HEK293T (cell line): ENCODE data around the gene PITHD1.
A peak's percentile ranks its signal among the peaks of the same experiment; 100 is the strongest.

Experiments
- CTCF ChIA-PET: fragments of 350-600 bp; formaldehyde crosslinking; extraction: SDS; loops from one replicate; lab custom pipeline; 2021; ENCODE audit warnings: antibody characterized with exemption, inconsistent platforms; lab: Yijun Ruan, JAX
- POLR2A ChIA-PET: fragments of 350-600 bp; formaldehyde crosslinking; extraction: SDS; loops from one replicate; lab custom pipeline; 2020; ENCODE audit warnings: antibody characterized with exemption, inconsistent platforms; lab: Yijun Ruan, JAX
- DNase-seq: peaks from one replicate; pipeline ENCODE4 v3.0.0; 2012; ENCODE audit warnings: mixed read lengths; ENCODE audit errors: extremely low spot score
- ARNT ChIP-seq: fragments of 450-650 bp; IDR thresholded peaks from 2 replicates; pipeline ENCODE4 v1.6.1; 2017; ENCODE audit warnings: mild to moderate bottlenecking
- BHLHE40 ChIP-seq: fragments of 450-650 bp; IDR thresholded peaks from 2 replicates; pipeline ENCODE4 v1.6.1; 2016; ENCODE audit warnings: mild to moderate bottlenecking, moderate library complexity, borderline replicate concordance
- CTBP1 ChIP-seq: fragments of 450-650 bp; IDR thresholded peaks from 2 replicates; pipeline ENCODE4 v1.6.1; 2016; ENCODE audit warnings: borderline replicate concordance
- ELF4 ChIP-seq: fragments of 450-650 bp; IDR thresholded peaks from 2 replicates; pipeline ENCODE4 v1.6.1; 2017; ENCODE audit warnings: antibody characterized with exemption
- FOXA1 ChIP-seq: fragments of 450-650 bp; IDR thresholded peaks from 2 replicates; pipeline ENCODE4 v1.6.1; 2016; ENCODE audit warnings: mild to moderate bottlenecking
- FOXK2 ChIP-seq: fragments of 450-650 bp; IDR thresholded peaks from 2 replicates; pipeline ENCODE4 v1.6.1; 2016; ENCODE audit warnings: mild to moderate bottlenecking
- FOXM1 ChIP-seq: fragments of 450-650 bp; IDR thresholded peaks from 2 replicates; pipeline ENCODE4 v1.6.1; 2017; ENCODE audit warnings: mild to moderate bottlenecking, borderline replicate concordance
- HDGF ChIP-seq: fragments of 450-650 bp; IDR thresholded peaks from 2 replicates; pipeline ENCODE4 v1.6.1; 2017; ENCODE audit warnings: antibody characterized with exemption, borderline replicate concordance
- L3MBTL2 ChIP-seq: fragments of 450-650 bp; conservative IDR thresholded peaks from 2 replicates; pipeline ENCODE4 v1.6.1; 2016; ENCODE audit warnings: mild to moderate bottlenecking
- LEF1 ChIP-seq: fragments of 450-650 bp; IDR thresholded peaks from 2 replicates; pipeline ENCODE4 v1.6.1; 2017; ENCODE audit warnings: mild to moderate bottlenecking, borderline replicate concordance
- NFRKB ChIP-seq: fragments of 450-650 bp; IDR thresholded peaks from 2 replicates; pipeline ENCODE4 v1.6.1; 2016; ENCODE audit warnings: mild to moderate bottlenecking, moderate library complexity
- SP1 ChIP-seq: fragments of 450-650 bp; IDR thresholded peaks from 2 replicates; pipeline ENCODE4 v1.6.1; 2017
- SUZ12 ChIP-seq: fragments of 450-650 bp; IDR thresholded peaks from 2 replicates; pipeline ENCODE4 v1.6.1; 2016; ENCODE audit warnings: mild to moderate bottlenecking
- TARDBP ChIP-seq: fragments of 450-650 bp; IDR thresholded peaks from 2 replicates; pipeline ENCODE4 v1.6.1; 2016
- ZNF384 ChIP-seq: fragments of 450-650 bp; IDR thresholded peaks from 2 replicates; pipeline ENCODE4 v1.6.1; 2016
- TF ChIP-seq, protein P1 (sequence below): fragments of 450-650 bp; IDR thresholded peaks from 2 replicates; pipeline ENCODE4 v1.6.1; 2016

The PITHD1 gene

GRCh38 chr1:23810818-23811540 lies 32.8 kb downstream of the PITHD1 start:
- CTCF ChIA-PET: interaction anchor here (0.6 to 1.8 kb wide), 11 partner anchors 8 to 307 kb away, joined by 3 to 12 read pairs (median 4); partner anchors contain the start of gene HMGCL
- POLR2A ChIA-PET: interaction anchor here (0.8 to 2.3 kb wide), 4 partner anchors 10 to 33 kb away, joined by 3 to 14 read pairs (median 4); partner anchors contain the start of genes GALE, HMGCL and PITHD1
- peak; percentile 58 for DNase-seq
- TF ChIP-seq SP1 (no peak), HDGF (no peak), FOXM1 (no peak), ELF4 (no peak), CTBP1 (no peak), FOXA1 (no peak), FOXK2 (no peak), TARDBP (no peak), ARNT (no peak), LEF1 (no peak), ZNF384 (no peak), BHLHE40 (no peak), L3MBTL2 (no peak), SUZ12 (no peak), NFRKB (no peak)
- TF ChIP-seq, protein P1, sequence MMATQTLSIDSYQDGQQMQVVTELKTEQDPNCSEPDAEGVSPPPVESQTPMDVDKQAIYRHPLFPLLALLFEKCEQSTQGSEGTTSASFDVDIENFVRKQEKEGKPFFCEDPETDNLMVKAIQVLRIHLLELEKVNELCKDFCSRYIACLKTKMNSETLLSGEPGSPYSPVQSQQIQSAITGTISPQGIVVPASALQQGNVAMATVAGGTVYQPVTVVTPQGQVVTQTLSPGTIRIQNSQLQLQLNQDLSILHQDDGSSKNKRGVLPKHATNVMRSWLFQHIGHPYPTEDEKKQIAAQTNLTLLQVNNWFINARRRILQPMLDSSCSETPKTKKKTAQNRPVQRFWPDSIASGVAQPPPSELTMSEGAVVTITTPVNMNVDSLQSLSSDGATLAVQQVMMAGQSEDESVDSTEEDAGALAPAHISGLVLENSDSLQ: no peak

DNA sequence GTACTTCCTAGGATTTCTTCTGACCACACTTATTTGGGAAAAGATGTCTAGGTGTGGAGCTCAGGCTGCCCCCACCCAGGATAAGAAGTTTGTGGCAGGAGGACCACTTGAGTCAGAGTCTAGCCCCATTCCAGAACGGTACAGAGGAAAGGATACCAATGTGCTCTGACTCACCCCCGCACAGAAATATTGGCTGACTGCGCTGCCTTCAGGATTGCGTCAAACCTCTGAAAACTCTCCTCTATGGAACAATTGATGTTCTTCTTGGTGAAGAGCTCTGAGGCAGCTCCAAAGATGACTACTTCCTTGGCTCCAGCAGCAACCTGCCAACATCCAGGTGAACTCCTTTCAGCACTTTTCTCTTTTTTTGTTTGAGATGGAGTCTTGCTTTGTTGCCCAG lies 35.8 kb downstream of the PITHD1 start:
- CTCF ChIA-PET: interaction anchor here (0.6 to 1.0 kb wide), 2 partner anchors 9 to 17 kb away, joined by 3 read pairs; no protein-coding TSS in a partner anchor
- DNase-seq: no peak
- TF ChIP-seq NFRKB: no peak
- TF ChIP-seq CTBP1: no peak
- TF ChIP-seq L3MBTL2: no peak
- no peak for TF ChIP-seq FOXA1
- no peak for TF ChIP-seq FOXM1
- TF ChIP-seq ARNT: no peak
- no peak for TF ChIP-seq SP1
- POLR2A ChIA-PET: interaction anchor here (1.9 kb wide), 1 partner anchor 11 kb away, joined by 12 read pairs; the partner anchor contains the start of gene HMGCL

GRCh38 chr1:23816361-23816760 lies 38.1 kb downstream of the PITHD1 start:
- POLR2A ChIA-PET: interaction anchor here (1.2 kb wide), 1 partner anchor 9 kb away, joined by 4 read pairs; the partner anchor contains the start of gene HMGCL
- CTCF ChIA-PET: no interaction called here
- no peak for DNase-seq
- no peak for TF ChIP-seq ZNF384
- TF ChIP-seq CTBP1: no peak
- TF ChIP-seq, protein P1: no peak
- TF ChIP-seq ARNT: no peak
- no peak for TF ChIP-seq NFRKB
- no peak for TF ChIP-seq ELF4
- no peak for TF ChIP-seq FOXA1
- TF ChIP-seq FOXM1: no peak
- no peak for TF ChIP-seq FOXK2
- no peak for TF ChIP-seq LEF1
- TF ChIP-seq SP1: no peak
- no peak for TF ChIP-seq SUZ12
- no peak for TF ChIP-seq BHLHE40
- TF ChIP-seq TARDBP: no peak

DNA sequence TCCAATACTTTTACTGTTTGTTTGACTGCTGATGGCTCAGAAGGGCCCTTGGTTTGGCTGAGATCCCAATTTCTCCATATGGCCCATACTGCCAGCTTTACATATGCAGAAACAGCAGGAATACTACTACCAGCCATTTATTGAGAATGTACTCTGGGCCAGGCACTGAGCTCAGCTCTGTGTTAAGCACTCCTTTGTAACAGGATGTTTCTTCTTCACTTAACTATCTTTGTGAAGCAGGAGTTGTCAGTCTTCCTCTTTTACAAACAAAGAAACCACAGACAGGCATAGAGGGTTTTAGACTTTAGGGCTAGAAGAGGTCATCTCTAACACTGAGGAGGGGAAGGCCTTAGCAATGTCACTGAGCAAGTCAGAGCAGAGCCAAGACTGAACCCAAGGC lies 38.7 kb downstream of the PITHD1 start:
- CTCF ChIA-PET: interaction anchor here (1.0 kb wide), 1 partner anchor 45 kb away, joined by 3 read pairs; no protein-coding TSS in a partner anchor
- POLR2A ChIA-PET: interaction anchor here (1.2 to 1.4 kb wide), 2 partner anchors 8 to 73 kb away, joined by 3 to 4 read pairs; partner anchors contain the start of genes ELOA and HMGCL
- no peak for DNase-seq
- no peak for TF ChIP-seq CTBP1

- no peak for TF ChIP-seq HDGF
- TF ChIP-seq L3MBTL2: no peak
- TF ChIP-seq, protein P1: no peak
- TF ChIP-seq SP1: no peak
- no peak for TF ChIP-seq SUZ12
- TF ChIP-seq ZNF384: no peak
- TF ChIP-seq ELF4: no peak
- TF ChIP-seq BHLHE40: no peak
- no peak for TF ChIP-seq FOXA1
- no peak for TF ChIP-seq CTBP1
- no peak for TF ChIP-seq TARDBP
- no peak for TF ChIP-seq LEF1
- no peak for TF ChIP-seq NFRKB
- no peak for TF ChIP-seq FOXK2
- TF ChIP-seq ARNT: no peak
- no peak for TF ChIP-seq FOXM1
- POLR2A ChIA-PET: interaction anchor here (1.4 kb wide), 1 partner anchor 74 kb away, joined by 3 read pairs; the partner anchor contains the start of gene ELOA
- CTCF ChIA-PET: interaction anchor here (0.9 to 1.0 kb wide), 2 partner anchors 46 to 52 kb away, joined by 3 read pairs; no protein-coding TSS in a partner anchor
- DNase-seq: no peak
Measured at GRCh38 chr1:23817633-23818032, 39.4 kb downstream of the PITHD1 start.
